NAMALWA (cell line): ENCODE measurements around the gene MYO1F.

Source experiments
- DNase-seq: peaks from one replicate; pipeline ENCODE4 v3.0.0-alpha.2; 2015; ENCODE audit warnings: low spot score

The MYO1F gene

DNA sequence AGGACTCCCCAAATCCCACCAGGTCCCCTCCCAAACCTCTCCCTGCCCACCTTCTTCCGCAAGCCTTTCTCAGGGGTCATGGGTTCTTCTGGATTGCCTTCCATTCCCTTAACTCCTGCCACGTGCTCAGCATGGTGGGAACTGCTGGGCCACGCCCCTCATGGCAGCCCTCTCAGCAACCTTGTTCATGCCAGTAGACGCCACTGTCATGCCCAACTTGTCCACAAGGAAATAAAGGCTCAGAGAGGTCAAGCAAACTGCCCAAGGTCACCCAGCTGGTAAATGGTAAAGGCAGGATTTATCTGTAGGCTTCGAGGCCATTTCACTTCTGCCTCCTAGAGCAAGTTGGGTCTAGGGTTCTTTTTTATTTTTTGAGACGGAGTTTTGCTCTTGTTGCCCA lies 85.7 kb downstream of the MYO1F start:
- peak; percentile 48 for DNase-seq

DNA sequence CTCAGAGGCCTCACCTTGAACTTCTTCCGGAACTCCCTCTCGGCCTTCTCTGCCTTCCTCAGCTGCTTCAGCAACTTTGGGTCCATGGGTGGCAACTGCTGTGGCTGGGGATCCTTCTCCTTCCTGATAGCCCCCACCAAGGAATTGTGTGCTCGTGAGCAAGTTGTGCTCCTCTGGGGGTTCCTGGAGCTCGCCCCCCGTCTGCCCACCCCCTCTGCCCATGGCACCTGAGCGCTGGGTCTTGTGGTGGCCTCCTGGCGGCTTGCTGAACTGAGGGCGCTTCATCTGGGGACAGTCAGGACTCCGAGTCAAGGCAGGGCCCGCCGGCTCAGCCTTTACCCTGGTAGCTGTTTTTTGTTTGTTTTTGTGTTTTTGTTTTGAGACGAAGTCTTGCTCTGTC lies 86.4 kb downstream of the MYO1F start:
- no peak for DNase-seq

DNA sequence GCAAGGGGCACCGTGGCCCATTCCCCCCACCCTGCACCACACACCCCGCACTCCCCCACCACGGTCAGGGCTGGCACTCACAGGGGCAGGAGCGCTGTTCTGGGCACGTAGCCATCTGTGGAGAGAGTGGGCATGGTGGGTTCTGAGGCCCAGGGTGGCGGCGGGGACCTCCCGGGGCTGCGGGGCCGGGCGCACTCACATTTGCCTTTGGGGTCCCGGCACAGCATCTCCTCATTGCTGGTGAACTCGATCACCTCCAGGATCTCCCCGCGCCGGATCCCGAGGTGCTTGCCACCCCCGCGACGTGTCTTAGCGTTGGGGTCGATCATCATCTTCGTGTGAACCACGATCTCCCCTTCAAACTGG lies 86.9 kb downstream of the MYO1F start:
- no peak for DNase-seq

DNA sequence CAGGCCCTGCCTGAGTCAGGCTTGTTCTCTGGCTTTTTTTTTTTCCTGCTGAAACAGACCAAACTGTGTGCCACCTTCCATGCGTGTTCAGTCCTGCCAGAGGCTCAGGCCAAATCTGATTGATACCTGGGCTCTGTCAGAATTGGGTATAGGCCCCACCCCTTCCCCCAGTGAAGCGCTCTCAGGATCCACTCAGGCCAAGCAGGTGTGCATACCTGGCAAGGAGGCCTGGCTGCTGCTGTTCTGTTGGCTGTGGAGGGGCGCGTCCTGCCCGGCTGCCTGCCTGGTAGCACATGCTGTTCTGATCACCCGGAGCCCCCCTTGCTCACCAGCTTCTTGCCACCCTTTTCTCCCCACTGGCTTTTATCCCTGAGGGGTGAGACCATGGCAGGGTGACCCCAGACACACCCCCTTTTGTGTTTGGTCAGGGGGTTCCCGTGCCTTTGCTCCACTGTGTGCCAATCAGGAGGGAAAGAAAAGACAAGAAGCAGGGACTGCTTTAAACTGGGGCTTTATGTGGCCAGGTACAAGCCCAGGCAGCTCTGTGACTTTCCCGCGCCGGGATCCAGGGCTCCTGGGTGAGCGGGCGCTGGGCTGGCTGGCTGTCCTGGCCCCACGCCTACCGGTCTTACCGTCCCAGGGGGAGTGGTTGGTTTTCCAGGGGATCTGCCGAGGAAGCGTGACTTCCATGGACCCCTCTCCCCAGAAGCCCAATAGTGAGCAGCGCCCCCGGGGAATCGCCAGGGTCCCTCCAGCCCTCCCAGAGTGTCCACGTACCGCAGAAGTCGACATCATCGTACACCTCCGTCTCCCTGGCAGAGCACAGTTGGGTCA lies 87.5 kb downstream of the MYO1F start:
- no peak for DNase-seq

DNA sequence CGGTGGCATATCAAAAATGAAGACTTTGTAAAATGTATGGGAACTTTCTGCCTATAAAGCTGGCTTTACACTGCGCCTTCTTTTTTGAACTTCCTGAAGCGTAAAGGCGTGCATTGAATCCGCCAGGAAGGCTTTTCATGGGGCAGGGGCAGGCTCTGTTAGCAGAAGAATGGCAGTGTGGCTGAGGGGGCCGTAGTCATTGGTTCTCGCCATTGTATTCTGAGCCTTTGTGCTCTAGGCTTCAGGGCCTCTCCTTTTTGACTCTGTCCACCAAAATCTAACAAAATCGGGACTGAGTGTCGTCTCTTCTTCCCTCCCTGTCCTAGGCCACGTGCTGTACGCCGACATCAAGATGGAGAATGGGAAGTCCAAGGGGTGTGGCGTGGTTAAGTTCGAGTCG lies 88.9 kb downstream of the MYO1F start:
- no peak for DNase-seq

DNA sequence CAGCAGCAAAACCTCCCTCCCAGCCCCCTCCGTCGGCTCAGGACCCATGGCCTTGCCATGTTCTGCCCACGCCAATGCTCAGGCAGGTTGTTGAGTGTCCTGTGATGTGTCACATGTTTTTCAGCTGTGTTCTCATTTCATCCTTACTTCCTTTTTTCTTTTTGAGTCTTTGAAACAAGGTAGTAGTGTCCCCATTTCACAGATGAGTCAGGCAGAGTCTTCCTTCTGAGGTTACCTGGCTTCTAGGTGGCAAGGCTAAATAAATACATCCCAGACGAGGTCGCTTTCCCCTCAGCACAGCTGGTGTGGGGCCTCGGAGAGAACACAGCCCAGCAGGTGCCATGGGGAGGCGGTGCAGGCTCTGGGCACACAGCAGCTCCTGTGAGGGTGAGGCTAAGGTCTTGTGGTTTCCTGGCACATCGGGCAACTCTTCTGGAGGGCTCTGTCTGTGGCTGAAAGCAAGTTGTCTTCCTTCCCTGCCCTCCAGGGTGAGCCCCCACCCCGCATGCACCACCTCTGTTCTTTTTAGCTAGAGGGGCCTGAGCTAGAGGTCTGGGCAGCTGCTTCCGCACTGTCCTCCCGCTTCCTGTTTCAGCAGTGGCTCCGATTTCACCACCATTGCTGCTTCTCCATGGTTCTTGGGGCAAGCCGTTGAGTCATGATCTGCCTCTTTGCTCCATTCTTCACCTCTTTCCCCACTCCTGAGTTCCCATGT lies 89.9 kb downstream of the MYO1F start:
- DNase-seq = no peak

DNA sequence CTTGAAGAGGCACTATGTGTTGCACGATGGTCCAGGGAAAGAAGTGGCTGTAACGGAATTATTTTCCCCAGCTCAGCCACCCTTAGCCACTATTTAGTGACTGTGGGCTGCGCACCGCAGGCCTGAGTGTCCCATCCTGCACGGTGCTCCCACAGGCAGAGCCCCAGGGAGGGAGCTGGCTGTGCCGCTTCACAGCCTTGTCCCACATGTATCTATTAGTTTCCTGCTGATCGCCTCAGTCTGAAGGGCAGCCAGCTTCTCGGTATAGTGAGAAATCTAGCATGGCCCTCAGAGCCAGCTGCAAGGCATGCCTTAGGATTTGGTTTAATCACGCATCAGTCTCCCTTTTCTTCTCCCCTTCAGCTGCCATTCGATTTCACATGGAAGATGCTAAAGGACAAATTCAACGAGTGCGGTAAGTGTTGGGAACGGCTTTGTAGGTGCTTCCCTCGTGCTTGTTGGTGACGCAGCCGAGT lies 90.5 kb downstream of the MYO1F start:
- DNase-seq = no peak

DNA sequence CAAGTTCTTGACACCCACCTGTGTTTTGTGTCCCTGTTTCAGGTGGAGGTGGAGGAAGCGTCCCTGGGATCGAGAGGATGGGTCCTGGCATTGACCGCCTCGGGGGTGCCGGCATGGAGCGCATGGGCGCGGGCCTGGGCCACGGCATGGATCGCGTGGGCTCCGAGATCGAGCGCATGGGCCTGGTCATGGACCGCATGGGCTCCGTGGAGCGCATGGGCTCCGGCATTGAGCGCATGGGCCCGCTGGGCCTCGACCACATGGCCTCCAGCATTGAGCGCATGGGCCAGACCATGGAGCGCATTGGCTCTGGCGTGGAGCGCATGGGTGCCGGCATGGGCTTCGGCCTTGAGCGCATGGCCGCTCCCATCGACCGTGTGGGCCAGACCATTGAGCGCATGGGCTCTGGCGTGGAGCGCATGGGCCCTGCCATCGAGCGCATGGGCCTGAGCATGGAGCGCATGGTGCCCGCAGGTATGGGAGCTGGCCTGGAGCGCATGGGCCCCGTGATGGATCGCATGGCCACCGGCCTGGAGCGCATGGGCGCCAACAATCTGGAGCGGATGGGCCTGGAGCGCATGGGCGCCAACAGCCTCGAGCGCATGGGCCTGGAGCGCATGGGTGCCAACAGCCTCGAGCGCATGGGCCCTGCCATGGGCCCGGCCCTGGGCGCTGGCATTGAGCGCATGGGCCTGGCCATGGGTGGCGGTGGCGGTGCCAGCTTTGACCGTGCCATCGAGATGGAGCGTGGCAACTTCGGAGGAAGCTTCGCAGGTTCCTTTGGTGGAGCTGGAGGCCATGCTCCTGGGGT lies 91.5 kb downstream of the MYO1F start:
- no peak for DNase-seq

DNA sequence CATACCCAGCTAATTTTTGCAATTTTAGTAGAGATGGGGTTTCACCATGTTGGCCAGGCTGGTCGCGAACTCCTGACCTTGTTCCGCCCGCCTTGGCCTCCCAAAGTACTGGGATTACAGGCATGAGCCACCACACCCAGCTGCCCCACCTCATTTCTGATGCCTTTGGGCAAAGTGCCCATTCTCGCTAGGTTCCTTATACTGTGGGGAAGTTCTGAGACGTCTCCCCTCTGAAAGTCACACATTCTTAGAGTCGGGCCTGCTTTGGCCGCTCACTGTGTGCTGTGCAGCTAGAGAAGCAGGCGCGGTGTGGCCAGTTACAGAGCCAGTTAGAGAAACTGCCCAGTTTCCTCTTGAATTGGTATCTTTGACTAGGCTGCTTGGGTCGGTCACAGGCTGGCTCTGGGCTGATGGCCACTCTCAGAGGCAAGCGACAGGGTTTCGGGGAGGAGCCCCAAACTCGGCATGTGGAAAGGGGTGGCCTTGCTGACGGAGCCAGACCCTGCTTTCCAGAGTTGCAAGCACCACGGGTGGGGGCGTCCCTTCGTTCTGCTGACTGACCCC lies 92.8 kb downstream of the MYO1F start:
- no peak for DNase-seq

DNA sequence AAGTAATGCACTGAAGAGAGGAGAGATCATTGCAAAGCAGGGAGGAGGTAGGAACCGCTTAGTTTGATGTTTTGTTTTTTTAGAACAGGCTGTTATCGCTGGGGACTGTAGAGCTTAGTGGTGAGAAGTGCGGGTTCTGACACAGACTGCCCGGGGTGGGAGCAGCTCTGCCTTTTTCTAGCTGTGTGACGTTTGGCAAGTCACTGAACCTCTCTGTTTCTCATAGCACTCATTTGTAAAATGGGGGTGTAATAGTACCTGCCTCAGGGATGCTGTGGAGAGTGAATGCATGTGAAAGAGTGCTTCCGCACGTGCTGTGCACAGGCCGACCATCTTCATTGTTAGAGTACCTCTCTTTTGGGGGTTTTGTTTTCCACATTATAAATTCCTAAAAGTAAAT lies 94.1 kb downstream of the MYO1F start:
- DNase-seq = no peak

DNA sequence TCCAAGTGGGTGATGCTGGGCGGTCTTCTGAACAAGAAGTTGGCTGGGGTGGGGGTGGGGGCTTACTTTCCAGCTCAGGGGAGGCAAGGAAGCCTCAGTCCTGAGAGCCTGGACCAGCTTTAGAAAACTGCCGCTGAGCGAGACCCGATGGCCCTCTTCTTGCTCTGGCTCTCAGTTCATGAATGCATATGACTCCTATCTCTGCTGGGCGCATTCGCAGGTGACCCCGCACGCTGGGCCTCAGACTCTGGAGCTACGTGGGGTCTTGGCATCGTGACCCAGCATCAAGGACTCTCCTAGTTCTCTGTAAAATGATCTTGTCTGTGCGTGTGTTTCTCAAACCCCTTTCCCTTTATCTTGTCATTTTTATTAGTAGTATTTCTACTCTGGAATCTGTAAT lies 94.5 kb downstream of the MYO1F start:
- no peak for DNase-seq

DNA sequence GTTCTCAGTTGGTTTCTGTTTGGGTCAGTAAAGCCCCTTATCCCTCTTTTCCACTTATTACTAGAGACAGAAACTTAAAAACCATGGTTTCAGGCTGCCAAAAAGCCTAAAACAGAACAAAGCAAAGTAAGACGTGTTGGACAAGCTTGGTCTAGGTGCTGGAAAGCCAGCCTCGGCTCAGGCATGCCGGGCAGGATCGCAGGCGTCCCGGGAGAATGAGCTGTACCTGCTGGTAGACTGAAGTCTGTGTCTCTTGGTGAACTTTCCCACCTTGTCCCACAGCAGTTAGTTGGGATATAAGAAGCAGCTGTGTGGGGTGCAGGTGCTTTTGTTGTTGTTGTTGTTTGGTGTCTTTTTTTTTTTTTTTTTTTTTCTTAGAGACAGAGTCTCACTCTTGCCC lies 95.6 kb downstream of the MYO1F start:
- DNase-seq = no peak

DNA sequence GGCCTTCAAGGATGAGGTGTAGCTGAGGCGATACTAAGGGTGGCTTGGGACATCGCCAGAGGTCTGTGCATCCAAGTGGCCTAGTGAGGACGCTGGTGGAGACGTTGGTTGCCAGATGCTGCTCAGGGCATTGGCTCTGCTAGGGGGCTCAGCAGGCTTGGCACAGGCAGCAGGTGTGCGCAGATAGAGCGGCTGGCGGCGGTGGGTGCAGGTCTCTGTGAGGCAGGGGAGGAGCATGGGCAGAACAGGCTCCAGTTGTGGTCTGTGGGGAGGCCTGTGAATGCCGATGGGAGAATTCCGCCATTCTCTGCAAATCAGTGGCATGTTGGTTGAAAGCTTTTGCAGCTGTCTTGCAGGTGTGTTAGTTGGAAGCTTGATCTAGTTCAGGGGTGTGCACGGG lies 96.0 kb downstream of the MYO1F start:
- DNase-seq = no peak

DNA sequence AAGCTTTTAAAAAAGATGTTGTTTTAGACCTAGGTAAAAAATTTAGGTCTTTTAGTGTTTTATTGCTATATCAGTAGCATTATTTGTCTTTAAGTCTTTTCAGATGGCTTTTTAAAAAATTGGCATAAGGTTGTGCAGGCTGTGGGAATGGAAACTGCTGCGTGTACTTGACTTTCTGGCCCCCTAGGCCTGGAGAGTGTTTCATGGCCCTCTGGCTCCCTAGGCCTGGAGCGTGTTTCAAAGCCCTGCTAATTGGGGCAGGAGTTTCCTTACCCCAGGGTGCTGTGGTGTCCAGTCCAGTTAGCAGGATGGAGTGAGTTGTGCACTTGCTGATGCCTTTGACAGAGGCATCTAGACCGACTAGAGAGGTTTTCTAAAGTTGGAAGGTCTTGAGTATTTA lies 98.6 kb downstream of the MYO1F start:
- no peak for DNase-seq

DNA sequence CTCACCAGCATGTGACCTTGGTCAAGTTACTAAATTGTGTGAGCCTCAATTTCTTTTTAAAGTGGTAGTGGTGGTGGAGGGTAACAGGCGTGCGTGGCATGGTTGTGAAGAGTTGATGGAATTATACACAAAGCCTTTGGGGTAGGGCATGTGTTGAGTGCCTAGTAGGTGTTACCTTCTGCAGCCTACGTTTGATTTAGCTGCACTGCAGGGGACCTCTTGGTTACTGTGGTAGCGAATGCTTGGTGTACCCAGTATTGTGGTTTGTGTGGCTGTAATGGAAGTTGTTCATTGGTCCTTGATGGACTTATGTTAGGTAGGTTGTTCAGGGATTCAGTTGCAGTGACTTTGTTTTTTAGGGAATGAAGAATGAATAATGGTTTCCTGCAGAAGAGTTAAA lies 99.4 kb downstream of the MYO1F start:
- DNase-seq = no peak

DNA sequence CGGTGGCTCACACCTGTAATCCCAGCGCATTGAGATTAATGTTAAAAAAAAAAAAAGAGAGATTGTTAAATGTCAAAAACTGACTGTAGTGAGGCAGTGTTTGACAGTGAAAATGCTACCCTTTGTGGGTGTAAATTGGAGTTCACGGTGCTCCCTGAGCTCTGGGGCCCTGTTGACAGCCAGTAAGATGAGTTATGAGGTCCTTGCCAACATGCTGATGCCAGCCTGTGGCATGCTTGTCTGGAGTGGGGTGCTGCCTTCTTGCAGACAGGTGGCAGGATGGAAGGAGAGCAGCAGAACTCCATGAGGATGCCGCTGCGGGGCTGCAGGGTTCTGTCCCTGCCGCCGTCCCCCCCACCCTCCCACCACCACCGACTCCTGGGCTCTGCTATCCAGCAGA lies 100.7 kb downstream of the MYO1F start:
- DNase-seq = no peak

DNA sequence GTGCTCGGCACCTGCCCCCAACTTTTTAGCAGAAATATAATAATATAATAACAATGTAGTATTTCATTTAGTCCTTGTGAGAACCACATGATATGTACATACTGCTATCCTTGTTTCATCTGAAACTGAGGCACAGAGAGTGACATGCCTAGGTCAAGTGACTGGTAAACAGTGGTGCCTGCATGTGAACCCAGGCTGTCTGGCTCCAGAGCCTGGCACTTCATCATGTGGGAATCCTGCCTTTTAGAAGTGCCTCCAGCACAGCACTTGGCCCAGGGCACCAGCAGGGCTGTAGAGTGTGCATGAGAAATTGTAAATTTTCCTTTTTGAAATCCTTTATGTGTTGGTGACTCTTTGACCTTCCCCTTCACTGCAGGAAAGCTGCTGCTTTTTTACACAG lies 102.2 kb downstream of the MYO1F start:
- no peak for DNase-seq

DNA sequence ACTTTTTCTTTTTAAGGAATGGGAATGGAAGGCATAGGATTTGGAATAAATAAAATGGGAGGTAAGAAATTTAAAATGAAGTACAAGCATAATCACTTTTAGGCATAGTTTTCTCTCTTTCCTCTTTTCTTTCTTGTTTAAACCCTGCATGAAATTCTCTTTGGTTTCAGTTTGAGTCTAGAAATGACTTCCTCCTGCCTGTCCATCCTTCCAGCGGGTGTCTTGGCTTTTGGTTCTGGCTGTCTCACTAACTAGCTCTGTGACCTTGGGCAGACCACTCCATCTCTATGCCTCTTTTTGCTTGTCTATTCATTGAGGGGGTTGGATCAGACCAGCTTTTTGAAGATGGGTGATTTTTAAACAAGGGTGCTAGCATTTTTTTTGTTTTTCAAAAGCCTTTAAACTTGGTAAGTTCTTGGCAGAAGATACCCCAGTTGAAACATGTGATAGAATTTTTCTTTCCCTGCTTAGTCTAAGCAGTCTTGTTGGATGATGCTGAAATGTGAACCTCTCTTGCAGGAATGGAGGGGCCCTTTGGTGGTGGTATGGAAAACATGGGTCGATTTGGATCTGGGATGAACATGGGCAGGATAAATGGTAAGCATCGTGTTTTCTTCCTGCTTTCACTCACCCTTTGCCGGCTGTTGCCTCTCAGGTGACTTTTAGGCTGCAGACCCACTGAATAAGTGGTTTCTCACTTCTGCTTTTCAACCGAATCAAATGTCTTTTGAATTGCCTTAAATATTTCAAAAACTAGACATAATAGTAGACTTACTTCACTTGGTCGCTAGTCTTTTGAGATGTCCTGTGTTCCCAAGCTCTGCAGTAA lies 103.4 kb downstream of the MYO1F start:
- DNase-seq = peak; percentile 72
